GM18909 (cell line): ENCODE data around the gene NUDT17.

Experiments
- ATAC-seq: cut with Tn5 transposase; IDR thresholded peaks from one replicate; pipeline ENCODE4 v1.9.1; 2021; ENCODE audit warnings: mild to moderate bottlenecking; ENCODE audit not compliant: unreplicated experiment, poor library complexity

The NUDT17 gene

DNA sequence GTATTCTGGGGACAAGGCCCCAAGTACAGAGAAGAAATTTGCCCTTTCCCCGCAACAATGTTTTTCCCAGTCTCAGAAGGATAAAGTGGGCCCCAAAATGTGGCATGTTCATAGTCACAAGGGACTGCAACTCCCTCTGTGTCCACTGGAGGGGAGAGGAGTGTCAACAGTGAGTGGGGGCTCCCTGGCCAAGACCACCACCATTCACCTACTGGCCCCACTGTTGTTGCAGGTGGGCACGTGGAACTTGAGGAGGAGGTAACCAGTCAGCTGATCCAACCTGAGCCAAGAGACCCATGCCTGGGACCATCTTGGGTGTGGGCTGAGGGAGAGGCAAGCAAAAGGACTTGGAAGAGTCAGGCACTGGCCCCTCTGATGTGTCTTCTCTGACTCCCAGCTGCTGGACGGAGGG, 777 bp downstream of the NUDT17 start:
- no peak for ATAC-seq

- no peak for ATAC-seq
Measured at GRCh38 chr1:145847827-145848226, 2.4 kb downstream of the NUDT17 start.

DNA sequence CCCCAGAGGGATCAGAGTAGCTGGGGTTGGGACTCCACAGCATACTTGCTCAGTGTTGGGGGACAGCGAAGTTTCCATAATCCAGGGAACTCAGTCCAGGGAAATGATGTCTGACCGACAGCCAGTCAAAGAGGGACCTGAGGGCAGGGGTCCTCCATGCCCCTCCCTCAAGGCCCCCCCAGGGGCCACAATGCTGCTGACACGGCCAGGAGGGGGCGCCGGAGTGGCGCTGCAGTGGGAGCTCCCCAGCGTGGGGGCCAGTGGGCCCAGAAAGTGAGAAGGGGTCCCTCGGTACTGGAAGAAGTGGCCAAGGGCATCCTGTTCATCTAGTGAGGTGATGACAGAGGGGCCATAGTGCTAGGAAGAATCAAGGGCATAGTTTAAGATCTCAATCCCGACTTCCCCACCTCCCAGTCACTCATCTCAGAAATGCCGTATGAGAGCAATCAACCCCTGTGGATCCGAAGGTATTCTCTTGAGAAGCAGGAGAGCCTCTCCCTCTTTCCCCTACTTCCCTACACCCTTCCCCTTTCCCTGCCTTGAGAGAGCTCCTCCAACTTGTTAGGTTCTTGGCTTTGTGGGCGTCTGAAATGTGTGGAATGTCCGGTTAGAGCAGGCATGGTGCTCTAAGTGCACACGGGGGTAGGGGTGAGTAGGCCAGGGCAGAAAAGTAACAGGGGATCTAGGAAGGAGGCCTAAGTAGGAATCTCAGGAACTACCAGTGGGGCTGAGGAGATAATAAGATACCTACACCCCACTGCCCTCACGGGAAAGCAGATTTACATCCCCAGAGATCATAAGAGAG, 4.1 kb downstream of the NUDT17 start:
- no peak for ATAC-seq

DNA sequence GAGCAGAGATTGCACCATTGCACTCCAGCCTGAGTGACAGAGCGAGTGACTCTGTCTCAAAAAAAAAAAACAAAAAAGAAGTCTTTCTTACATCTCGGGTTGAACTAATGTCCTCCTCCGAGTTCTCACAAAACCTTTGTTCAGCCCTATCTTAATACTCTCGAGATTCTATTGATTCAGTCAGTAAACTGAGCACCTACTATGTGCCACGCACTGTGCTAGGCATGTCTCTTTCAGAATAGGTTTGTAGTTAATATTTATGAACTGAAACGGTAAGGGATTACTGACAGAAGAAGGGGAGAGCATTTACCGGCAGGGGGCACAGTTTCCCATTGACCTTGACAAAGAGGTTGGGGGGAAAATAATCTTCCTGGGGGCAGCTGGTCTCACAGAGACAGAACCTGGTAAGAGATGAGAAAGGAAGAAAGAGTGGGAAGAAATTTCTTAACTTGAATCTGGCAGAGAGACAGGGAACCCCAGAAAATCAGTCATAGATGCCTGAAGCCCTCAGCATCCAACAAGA, 10.1 kb downstream of the NUDT17 start:
- ATAC-seq: no peak

- no peak for ATAC-seq
Measured at GRCh38 chr1:145857170-145857569, 11.7 kb downstream of the NUDT17 start.

DNA sequence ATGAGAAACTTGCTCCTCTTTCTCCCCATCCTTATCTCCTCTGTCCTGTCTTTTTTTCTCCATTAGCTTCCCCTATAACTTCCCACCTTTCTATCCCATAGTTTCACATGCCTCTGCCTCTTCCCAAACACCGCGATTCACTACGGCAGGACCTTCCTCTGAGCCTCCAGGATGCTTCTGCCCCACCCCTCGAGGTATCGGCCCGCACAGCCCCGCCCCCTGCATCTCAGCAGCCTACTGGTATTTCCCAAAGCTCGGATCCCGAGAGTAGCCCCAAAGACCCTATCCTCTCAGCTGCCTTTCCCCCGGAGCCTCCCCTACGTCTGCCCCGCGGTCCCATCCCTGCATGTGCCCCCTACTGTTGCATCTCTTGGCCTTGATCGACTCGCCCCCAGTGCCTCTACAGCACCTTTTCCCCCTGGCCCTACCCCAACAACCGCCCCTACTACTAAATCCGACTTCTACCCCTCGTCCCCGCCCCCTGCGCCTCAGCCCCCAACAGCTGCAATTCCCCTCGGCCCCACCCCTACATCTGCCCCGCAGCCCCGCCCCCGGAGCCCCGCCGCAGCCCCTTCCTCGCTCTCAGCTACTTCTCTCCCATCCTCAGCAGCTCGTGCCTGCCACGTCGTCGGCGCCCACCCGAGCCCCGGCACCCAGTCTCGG, 12.9 kb downstream of the NUDT17 start:
- ATAC-seq: no peak

DNA sequence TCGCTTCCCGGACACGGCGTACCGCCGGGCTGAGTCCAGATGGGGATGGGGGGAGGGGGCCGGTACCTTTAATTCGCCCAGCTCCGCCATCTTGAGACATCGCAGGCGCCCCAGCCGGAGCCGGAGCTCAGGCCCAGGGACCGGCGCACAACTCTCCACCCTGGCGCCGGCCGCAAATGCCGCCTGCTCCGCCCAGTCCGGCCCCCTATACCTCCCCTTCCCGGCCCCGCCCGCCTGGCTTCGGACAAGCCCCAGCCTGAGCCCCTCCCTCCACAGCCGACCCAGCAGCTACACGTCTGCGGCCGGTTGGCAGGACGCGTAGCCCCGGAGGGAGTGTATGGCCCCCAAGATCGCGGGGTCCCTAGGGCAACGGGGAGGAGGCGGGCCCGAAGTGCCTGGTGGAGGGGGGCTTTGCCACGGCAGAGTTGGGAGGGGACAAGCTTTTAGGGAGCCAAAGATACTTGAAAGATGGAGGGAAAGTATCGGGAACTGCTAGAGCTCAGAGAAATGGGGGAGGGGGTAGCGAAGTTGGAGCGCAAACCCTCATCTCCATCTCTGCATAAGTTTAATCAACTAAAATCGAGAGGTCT, 13.6 kb downstream of the NUDT17 start, which contains the start of gene PIAS3:
Gene PIAS3, minus strand, starts transcription at position 181 of the 590 bp plus-strand sequence. Its CDS starts 91 bp downstream, at position 90.
- peak; percentile 86 for ATAC-seq

DNA sequence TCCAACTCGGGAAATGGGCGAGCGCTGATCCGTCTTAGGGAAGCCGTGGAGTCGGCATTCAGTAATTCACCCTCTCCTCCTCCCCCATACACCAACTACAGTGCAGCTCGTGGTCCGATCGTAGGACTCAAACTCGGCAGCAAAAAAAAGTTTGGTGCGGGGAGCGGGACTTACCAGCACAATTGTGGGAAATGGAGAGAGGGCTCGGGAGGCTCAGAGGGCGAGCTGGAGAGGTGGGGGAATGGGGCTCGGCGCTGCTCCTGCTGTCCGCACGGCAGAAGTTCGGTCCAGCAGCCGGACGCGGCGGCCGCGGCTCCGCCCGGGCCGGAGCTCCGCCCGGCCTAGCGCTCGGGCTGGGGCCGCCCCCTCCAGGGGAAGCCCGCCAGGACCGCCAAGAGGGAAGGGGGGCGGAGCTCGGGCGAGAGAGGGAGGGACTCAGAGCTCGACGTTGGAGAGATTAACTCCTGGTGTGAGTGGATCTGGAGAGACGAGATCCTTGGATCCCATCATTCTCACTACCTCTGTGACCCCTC, 14.1 kb downstream of the NUDT17 start:
- ATAC-seq: peak; percentile 77

DNA sequence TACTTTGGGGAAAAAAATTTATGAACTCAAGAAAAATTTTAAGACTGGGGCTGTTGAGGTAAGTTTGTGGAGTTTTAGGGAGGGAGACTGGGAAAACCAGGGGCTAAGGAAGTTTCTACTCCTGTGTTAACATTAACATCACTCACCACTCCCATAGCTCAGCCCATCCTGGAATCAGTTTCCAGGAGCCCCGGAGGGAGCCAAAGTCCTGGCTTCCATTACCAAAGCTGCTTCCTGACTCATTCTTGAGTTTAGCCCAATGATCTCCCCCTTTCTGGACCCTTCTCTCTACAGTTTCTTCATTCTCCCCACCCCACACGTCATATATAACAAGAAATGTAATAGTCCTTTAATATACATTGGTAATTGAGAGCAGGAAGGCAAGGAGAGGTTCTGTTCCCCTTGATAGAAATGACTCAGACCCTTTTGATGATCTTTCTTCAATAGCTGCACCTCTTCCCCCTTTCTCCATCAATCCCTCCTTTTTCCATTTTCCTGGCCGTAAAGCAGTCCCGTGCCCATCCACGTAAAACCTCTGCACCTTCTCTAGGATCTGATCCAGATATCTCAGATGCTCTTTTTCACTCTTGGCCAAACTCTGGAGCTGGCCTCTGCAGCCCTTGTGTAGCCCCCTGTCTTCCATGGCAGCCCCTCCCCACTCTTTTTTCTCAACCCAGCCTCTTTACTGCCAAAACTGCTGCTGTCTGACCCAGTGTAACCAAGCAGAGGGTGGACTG, 18.0 kb downstream of the NUDT17 start:
- ATAC-seq: no peak

DNA sequence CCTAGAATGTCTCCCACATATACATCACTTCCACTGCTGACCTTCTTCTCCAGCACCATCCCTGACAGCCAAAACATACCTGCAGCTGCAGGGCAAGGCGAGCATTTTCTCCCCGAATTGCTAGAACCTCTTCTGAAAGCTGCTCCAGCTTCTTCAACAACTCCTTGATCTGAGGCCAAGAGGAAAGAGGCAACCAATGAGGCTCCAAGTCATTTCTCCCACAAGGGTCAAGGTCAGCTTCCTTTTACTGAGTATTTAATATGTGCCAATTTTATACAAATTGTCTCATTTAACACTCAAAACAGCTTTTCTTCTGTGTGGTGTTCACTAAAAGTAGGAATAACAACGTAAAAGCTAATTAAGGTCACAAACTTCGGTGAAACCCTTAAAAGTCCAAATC, 22.8 kb downstream of the NUDT17 start:
- ATAC-seq: no peak

- ATAC-seq: no peak
Measured at GRCh38 chr1:145871994-145872924, 26.8 kb downstream of the NUDT17 start.

- no peak for ATAC-seq
Measured at GRCh38 chr1:145874646-145875045, 29.2 kb downstream of the NUDT17 start.

DNA sequence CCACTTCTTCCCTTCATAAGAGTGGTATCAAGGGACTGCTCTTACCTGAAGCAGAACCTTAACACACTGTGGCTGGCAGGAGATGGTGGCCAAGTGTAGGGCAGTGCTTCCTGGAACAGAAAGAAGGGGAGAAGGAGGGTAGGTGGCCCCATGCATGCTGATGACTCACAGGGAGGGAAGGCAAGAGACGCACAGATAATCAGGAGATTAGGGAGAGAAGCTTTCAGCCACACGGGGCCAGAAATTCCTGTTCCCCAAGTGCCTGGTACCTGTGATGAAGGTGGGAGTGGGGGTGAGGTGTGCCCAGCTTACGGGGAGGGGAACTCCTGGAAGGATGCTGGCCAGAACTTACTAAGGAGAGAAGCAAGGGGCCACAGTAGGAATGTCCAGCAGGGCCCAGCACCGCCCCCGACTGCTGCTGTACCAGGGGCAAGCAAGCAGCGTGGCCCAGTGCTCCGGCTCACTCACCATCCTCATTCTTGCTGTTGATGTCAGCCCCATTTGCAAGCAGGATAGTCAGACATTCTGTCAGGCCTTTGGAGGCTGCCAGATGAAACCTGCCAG, 32.6 kb downstream of the NUDT17 start:
- ATAC-seq: no peak

- no peak for ATAC-seq
Measured at GRCh38 chr1:145878724-145879123, 33.3 kb downstream of the NUDT17 start.

- no peak for ATAC-seq
Measured at GRCh38 chr1:145879775-145880174, 34.3 kb downstream of the NUDT17 start.

DNA sequence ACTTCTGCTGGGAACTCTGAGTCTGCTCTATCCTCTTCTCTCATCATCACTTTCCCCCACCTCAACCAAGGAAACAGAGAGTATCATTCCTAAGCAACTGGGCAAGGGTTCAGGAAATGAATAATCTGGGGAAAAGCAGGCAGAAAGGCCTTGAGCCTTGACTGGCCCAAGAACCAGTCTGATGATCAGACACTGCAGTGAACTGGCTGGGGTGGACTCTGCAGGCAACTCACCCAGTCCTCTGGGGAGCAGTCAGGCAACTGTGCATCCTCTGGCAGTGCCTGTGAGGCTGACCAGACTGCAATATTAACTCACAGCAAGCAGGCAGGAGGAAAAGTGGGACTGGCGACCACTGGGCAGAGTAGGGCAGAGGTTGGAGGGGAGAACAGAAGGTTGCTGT, 39.2 kb downstream of the NUDT17 start:
- ATAC-seq: no peak

DNA sequence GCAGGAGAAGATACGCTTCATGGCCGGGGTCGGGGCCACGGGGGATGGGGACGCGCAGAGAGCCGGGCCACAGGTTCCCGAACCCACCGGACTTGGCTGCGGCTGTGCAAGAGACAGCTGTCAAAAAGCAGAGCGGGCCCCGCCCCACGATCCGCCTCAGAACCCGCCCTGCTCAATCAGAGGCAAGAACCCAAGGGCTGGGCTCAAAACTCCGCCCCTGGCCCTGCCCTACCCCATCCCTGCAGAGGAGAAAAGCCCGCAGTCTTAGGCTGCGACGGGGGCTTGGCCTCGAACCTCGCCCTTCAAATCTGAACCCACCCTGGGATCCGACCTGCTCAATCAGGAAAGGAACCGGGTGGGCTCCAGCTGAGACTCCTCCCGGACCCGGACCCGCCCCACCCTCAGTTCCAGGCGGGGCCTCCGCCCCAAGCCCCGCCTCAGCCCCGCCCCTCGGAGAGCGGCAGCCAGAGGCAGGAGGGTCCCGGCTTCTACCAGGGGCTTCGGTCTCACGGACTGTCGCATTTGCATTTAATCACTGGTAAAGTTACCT, 40.4 kb downstream of the NUDT17 start, which contains the start of gene ANKRD35:
Gene ANKRD35, minus strand, starts transcription at position 129 of the 550 bp plus-strand sequence. Its CDS starts 108 bp downstream, at position 21.
- ATAC-seq: peak; percentile 98

GRCh38 chr1:145886390-145886789, 41.0 kb downstream of the NUDT17 start:
- no peak for ATAC-seq
